Medulla oblongata (tissue), 1 donor: Measurements from ENCODE around the gene TAF11.
"Not testable (repeated sequence)": the region's sequence is repeated elsewhere in the genome, so short reads cannot be mapped to it uniquely, and the experiment has no call there.

Experiments
- DNase-seq: peaks from one replicate; pipeline ENCODE4 v3.0.0-alpha.2; 2015; ENCODE audit errors: extremely low spot score

The TAF11 gene

GRCh38 chr6:34865107-34865506 lies 22.7 kb downstream of the TAF11 start:
- no peak for DNase-seq

- DNase-seq, result no peak
Observed at GRCh38 chr6:34864007-34864406, 23.8 kb downstream of the TAF11 start.

GRCh38 chr6:34860776-34861175 lies 27.1 kb downstream of the TAF11 start:
- DNase-seq, result no peak

GRCh38 chr6:34859951-34860350 lies 27.9 kb downstream of the TAF11 start:
- DNase-seq, result no peak

GRCh38 chr6:34858681-34859080 lies 29.2 kb downstream of the TAF11 start:
- no peak for DNase-seq

- no peak for DNase-seq
Observed at GRCh38 chr6:34855463-34855862, 32.4 kb downstream of the TAF11 start.

- no peak for DNase-seq
Observed at GRCh38 chr6:34852406-34853085, 35.3 kb downstream of the TAF11 start.

- DNase-seq, result no peak
Observed at GRCh38 chr6:34851361-34851760, 36.5 kb downstream of the TAF11 start.

- not testable (repeated sequence) for DNase-seq
Observed at GRCh38 chr6:34849066-34849465, 38.8 kb downstream of the TAF11 start.

GRCh38 chr6:34839666-34840352 lies 48.0 kb downstream of the TAF11 start:
- no peak for DNase-seq

- no peak for DNase-seq
Observed at GRCh38 chr6:34837528-34837927, 50.3 kb downstream of the TAF11 start.

GRCh38 chr6:34836451-34836850 lies 51.4 kb downstream of the TAF11 start:
- DNase-seq, result no peak

- DNase-seq, result peak; percentile 67
Observed at GRCh38 chr6:34836008-34836407, 51.8 kb downstream of the TAF11 start.

GRCh38 chr6:34834789-34835518 lies 52.9 kb downstream of the TAF11 start:
- peak; percentile 10 for DNase-seq

GRCh38 chr6:34832942-34833341 lies 54.9 kb downstream of the TAF11 start:
- DNase-seq, result no peak

GRCh38 chr6:34829137-34829536 lies 58.7 kb downstream of the TAF11 start:
- DNase-seq, result no peak
